Posterior vena cava (tissue), 2 donors: ENCODE data around the gene FFAR3. TPM values are rescaled to one million over a fixed set of nuclear protein-coding genes. Genes with fewer than 3 reads are reported as not detected.
"Not testable (repeated sequence)": the region's sequence is repeated elsewhere in the genome, so short reads cannot be mapped to it uniquely, and the experiment has no call there.

ENCODE experiments used
- DNase-seq: peaks from one replicate; pipeline ENCODE4 v3.0.0-alpha.2; 2020; ENCODE audit warnings: low spot score
- intact Hi-C, 2 donors: fragments of 100-400 bp; cut with DNase I; formaldehyde crosslinking; loops; one replicate each; pipeline versions ENCODE4 v1.14.1 to v1.14.2; 2022 to 2023
- total RNA-seq, 2 donors: library from RNA; stranded (reverse); fragmentation: NEBNext Ultra II Directional; extraction: Animal tissue kit (Norgen Biotek cat#: 25700); gene quantifications; one replicate each; pipeline ENCODE4 v1.2.1, GENCODE V29; 2021
- donor health status: DM: yes; HTN: yes; CAD: no.
- donor health status: DM: yes; HTN: yes; CAD: no.

FFAR3 gene
- total RNA-seq, 2 donors from 2014 or later, result 0.14 TPM; not detected in 1

DNA sequence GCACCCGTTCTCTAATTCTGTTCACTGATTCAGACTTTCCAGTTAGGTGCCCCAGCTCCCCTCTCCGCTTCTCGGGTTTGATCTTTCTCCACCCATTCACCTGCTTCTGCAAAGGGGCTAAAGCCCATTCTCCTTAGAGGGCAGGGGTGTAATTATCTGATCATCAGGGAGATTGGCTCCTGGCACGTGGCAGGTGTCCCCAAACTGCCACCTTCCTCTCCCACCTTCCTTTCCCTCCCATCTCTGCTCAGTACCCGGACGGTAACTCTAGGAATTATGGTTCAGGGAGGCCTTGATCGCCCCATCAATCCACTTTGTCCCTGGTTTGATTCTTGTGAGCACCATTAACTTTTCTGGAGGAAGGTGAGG is 10.3 kb upstream of the FFAR3 start:
- DNase-seq, result no peak
- intact Hi-C loops, result no loop called here

DNA sequence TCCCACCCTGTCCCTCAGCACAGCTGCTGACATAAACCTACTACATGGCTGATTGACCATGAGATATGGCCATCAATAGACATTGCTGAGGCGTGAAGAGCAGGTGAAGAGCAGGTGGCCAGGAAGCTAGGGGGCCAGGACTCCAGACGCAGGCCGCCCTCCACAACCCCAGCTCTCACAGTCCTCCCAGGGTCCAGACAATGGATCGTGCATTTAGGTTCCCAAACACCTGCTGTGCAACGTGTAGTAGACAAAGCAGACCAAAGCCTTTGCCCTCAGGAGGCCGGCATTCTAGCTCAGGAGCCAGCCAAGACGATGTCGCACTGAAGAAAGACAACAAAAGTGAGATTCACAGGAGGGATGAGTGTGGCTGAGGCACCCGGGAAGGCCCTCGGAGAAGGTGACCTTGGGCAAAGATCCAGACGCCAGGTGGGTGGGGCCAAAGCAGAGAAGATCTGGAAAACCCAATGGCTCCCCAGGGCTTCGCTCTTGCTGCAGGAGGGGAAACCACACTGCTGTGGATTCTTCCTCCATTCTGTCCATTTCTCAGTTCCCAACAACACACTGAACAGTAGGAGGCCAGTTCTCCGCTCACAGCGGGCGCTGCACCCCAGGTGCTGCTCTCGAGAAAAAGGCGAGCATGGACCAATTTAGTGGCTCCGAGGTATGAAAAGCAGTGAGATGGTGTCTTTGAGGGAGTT is 9.2 kb upstream of the FFAR3 start:
- intact Hi-C loops, result no loop called here
- DNase-seq, result peak; percentile 67

- intact Hi-C loops, result loop anchor here (10.0 kb wide), 1 partner anchor 145 kb away; the partner anchor contains the start of gene KRTDAP (in 2 of the 2)
- DNase-seq, result peak; percentile 79
Measured at GRCh38 chr19:35349614-35350521, 8.4 kb upstream of the FFAR3 start.

- peak; percentile 60 for DNase-seq
- intact Hi-C loops, result loop anchor here (10.0 kb wide), 1 partner anchor 144 kb away; the partner anchor contains the start of gene KRTDAP (in 2 of the 2)
Measured at GRCh38 chr19:35350591-35350990, 7.7 kb upstream of the FFAR3 start.

DNA sequence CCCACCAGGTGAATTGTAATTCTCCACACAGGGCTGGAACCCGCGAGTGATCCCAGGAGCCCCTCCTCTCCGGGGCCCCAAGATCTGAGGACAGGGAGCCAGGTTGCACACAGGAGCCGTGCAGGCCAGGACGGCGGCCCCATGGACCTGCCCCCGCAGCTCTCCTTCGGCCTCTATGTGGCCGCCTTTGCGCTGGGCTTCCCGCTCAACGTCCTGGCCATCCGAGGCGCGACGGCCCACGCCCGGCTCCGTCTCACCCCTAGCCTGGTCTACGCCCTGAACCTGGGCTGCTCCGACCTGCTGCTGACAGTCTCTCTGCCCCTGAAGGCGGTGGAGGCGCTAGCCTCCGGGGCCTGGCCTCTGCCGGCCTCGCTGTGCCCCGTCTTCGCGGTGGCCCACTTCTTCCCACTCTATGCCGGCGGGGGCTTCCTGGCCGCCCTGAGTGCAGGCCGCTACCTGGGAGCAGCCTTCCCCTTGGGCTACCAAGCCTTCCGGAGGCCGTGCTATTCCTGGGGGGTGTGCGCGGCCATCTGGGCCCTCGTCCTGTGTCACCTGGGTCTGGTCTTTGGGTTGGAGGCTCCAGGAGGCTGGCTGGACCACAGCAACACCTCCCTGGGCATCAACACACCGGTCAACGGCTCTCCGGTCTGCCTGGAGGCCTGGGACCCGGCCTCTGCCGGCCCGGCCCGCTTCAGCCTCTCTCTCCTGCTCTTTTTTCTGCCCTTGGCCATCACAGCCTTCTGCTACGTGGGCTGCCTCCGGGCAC is 6.7 kb upstream of the FFAR3 start:
- peak; percentile 76 for DNase-seq
- intact Hi-C loops, result loop anchor here (10.0 kb wide), 1 partner anchor 143 kb away; the partner anchor contains the start of gene KRTDAP (in 2 of the 2)

DNA sequence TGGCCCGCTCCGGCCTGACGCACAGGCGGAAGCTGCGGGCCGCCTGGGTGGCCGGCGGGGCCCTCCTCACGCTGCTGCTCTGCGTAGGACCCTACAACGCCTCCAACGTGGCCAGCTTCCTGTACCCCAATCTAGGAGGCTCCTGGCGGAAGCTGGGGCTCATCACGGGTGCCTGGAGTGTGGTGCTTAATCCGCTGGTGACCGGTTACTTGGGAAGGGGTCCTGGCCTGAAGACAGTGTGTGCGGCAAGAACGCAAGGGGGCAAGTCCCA is 6.1 kb upstream of the FFAR3 start:
- intact Hi-C loops, result loop anchor here (10.0 kb wide), 1 partner anchor 143 kb away; the partner anchor contains the start of gene KRTDAP (in 2 of the 2)
- no peak for DNase-seq

- peak; percentile 85 for DNase-seq
- intact Hi-C loops, result loop anchor here (10.0 kb wide), 1 partner anchor 142 kb away; the partner anchor contains the start of gene KRTDAP (in 2 of the 2)
Measured at GRCh38 chr19:35352448-35353304, 5.6 kb upstream of the FFAR3 start.

DNA sequence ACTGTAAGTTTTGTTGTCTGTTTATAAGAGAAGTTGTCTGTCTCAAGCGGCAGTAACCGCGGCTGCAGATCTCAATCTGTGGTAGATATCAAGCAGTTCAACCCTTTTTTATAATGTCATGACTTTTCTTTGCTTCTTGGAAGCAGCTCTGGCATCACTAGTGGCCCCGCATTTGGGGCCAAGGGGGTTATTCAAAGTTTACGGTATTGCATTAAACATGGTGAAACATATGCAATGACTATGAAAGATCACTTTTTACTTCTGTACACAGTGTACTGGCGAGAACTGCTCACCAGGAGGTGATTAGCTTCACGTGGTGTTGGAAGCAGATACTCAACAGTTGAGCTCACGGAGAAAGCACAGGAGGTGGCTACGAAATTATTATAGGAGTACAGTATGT is 4.6 kb upstream of the FFAR3 start:
- intact Hi-C loops, result loop anchor here (10.0 kb wide), 1 partner anchor 141 kb away; the partner anchor contains the start of gene KRTDAP (in 2 of the 2)
- peak; percentile 56 for DNase-seq

DNA sequence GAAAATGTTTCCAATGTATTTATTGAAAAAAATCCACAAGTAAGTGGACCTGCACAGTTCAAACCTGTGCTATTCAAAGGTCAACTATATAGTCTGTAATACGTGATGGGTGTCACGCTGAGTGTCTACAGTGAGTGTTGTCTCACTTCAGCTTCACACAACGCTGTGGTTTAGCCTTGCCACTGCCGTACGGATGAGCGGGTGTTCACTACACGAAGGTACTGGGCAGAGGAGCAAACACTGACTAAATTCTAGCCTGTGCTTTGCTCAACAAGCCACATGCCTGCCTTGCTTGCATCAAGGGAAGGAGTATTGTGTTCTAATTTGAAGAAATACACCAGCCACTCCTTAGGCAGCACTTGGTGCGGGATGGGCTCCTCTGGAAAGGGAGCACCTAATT is 3.4 kb upstream of the FFAR3 start:
- intact Hi-C loops, result loop anchor here (10.0 kb wide), 1 partner anchor 140 kb away; the partner anchor contains the start of gene KRTDAP (in 2 of the 2)
- DNase-seq, result no peak

DNA sequence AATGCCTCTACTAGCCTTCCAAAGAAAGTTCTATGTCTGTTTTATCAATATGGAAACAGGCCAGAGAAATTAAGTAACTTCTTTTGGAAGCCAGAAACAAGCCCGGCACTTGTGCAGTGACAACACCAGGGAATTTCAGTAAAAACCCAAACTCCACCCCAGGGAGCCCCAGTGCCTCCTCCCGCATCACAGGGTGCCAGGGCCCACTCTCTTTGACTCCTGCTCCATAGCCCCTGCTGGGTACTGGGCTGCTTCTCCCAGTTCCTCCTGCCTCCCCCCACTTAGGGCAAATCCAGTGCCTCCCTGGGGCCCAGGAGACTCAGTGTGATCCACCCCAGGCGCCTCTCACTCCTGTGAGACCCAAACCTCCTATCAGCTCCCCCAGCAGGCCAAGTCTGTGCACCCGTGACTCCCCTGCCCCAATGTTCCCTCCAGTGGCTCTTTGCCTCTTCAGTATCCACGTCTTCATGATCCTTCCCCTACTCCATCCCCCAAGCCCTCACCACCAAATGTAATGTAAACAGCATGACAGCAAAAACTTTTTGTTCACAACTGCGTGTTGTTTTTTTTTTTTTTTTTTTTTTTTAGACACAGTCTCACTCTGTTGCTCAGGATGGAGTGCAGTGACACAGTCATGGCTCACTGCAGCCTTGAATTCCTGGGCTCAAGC is 2.3 kb upstream of the FFAR3 start:
- peak; percentile 46 for DNase-seq
- intact Hi-C loops, result loop anchor here (10.0 kb wide), 1 partner anchor 139 kb away; the partner anchor contains the start of gene KRTDAP (in 2 of the 2)

- DNase-seq, result peak; percentile 53
Measured at GRCh38 chr19:35358834-35359233, 574 bp downstream of the FFAR3 start.

DNA sequence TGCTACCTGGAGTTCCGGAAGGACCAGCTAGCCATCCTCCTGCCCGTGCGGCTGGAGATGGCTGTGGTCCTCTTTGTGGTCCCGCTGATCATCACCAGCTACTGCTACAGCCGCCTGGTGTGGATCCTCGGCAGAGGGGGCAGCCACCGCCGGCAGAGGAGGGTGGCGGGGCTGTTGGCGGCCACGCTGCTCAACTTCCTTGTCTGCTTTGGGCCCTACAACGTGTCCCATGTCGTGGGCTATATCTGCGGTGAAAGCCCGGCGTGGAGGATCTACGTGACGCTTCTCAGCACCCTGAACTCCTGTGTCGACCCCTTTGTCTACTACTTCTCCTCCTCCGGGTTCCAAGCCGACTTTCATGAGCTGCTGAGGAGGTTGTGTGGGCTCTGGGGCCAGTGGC is 1.1 kb downstream of the FFAR3 start:
- peak; percentile 44 for DNase-seq
- intact Hi-C loops, result loop anchor here (10.0 kb wide), 1 partner anchor 135 kb away; the partner anchor contains the start of gene KRTDAP (in 2 of the 2)

More at GRCh38 chr19:35358834-35359233, 574 bp downstream of the FFAR3 start:
- intact Hi-C loops, result loop anchor here (10.0 kb wide), 1 partner anchor 136 kb away; the partner anchor contains the start of gene KRTDAP (in 2 of the 2)

DNA sequence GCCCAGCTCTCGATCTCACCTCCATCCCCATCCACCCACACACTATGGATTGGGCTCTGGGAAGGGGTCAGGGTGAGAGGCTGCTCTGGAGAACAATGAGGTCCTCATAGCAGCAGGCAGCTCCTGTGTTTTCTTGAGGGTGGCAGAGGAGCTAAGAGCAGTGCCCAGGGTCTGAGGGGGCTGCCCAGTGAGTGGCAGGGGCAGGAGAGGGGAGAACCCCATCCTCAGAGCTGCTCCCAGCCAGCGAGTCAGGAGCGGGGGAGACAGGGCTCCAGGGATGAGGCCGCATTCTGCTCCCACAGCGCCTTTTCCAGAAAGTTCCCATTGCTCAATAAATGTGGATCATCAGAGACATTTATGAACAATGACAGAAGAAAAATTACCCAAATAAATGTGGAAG is 1.8 kb downstream of the FFAR3 start:
- peak; percentile 54 for DNase-seq
- intact Hi-C loops, result not testable (repeated sequence)

DNA sequence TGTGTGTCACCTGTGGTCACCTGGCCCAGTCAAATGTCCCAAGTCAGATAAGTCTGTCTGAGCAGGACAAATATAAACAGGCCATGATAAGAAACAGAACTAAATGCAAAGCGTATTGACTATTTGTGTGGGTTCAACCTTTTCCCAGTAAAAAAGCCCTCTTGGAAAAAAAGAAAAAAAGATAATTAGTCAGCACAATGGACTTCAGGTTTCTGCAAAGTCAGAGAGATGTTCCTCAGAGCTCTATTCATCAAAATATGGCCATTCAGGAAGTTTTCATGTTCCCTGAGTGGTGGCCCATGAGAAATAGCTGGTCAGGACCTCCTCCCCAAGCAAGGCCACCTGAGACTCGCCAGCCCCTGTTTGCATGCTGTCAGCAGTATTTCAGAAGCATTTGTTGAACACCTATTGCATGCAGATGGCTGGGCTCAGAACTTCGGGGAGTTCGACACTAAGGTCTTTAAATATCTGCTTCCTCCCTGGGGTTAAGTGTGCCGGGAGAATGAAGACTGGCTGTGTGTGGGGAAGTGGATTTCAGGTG is 2.7 kb downstream of the FFAR3 start:
- peak; percentile 35 for DNase-seq
- intact Hi-C loops, result no loop called here

DNA sequence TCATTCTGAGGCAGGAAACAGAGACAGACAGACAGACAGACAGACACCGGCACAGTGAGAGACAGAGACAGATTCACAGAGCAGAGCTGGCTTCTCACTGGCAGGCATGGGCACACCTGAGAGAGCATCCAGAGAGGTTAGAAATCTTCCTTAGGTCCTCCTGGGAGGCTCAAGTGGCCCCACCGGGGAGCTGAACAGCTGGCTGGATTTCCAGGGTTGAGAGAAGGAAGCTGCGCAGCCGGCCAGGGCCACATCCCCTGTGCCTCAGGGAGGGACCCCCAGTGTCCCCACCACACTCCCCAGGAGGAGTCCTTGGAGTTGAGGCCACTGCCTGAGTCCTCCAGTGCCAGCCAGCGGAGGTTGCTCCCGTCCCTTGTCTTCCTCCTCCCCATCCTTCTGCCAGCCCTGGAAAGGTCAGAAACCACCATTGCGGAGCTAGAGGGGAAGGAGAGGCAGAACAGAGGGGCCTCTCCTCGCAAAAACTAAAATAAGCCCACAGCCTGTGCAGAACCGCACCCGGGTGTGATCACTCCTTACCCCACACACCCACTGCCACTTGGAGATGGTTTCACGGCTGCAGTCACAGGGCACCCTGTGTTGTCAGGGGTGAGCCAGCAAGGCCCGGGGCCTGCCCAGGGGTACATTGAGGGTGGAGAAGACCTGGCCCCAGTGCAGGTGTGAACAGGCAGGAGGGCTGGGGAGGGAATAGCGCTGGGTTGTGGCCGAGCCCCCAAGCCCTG is 4.2 kb downstream of the FFAR3 start:
- intact Hi-C loops, result no loop called here
- DNase-seq, result peak; percentile 62

- intact Hi-C loops, result no loop called here
- DNase-seq, result peak; percentile 68
Measured at GRCh38 chr19:35363001-35363590, 4.8 kb downstream of the FFAR3 start.
